Activated T-helper 1 cell treated with Interleukin-2 at 50 U/mL for 16 hours (primary cell): ENCODE results near the gene HDDC3.
A peak's percentile ranks its signal among the peaks of the same experiment; 100 is the strongest.

ENCODE experiments used
- DNase-seq: peaks from one replicate; pipeline ENCODE4 v3.0.0-alpha.2; 2020; ENCODE audit warnings: low read depth

HDDC3 gene

DNA sequence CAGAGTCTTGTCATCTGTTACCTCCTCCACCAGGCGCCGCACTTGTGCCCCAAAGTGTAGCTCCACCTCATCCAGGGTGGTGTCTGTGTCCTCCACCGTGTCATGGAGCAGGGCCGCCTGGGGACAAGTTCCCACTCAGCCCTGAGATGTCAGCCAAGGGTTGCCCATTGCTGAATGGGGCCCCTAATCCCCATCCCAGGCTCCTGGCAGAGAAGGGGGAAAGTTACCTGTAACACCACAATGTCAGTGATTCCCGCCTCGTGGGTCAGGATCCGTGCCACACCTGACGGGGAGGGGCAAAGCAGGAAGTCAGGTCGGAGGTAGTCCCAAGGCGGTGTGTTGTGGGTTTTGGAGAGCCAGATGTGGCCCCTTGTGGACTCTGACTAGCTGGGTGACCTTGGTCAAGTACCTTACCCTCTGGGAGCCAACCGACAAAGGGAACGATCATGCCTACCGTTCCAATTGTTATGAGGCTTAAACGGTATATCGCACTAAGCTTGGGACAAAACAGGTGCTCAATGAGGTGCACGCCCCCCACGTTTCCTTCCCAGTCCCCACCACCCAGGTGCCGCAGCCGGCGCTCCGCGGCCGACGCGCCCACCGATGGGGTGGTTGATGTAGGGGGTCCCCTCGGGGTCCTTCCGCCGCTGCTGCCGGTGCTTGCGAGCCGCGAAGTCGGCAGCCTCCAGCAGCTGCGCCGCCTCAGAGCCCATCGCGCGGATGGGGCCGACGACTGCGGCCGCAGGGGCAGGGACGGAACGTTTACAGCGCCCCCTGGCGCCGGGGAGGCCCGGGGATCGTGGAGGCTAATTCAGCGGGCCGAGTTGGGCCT is at the start of gene HDDC3:
Gene HDDC3 (minus strand): TSS at position 722 of the 832 bp plus-strand sequence. CDS start 9 bp downstream, at position 713.
- peak; percentile 83 for DNase-seq

DNA sequence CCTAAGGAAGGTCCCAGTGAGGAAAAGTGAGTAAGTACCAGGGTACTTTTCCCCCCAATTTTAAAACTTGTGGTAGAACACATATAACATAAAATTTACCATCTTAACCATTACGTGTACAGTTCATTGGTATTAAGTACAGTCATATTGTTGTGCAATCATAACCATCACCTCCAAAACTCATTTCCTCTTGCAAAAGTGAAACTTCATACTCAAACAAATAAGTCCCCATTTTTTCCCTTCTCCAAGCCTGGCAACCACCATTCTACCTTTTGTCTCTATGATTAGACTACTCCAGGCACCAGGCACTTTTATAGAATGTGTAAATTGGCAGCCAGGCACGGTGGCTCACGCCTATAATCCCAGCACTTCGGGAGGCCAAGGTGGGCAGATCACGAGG is 49.8 kb upstream of the HDDC3 start:
- DNase-seq, result no peak

DNA sequence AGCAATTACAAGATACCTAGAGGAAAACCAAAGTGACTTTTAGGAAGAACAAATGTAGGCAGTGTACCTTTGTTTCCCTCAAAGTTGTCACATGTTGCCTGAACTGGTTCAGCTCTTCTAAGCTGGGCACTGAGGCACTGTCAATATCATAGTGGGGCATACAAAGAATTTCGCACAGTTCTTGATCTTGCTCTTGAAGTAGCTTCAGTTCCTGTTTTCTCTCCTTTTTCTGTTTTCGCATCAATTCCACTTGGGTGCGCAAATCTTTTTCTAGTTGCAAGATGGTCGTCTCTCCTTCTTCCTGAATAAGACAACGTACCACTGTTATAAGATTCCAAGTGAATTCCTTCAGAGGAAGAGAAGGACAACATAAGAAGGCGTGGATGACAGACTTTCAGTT is 49.3 kb upstream of the HDDC3 start:
- DNase-seq, result no peak

- no peak for DNase-seq
These were observed 47.2 kb upstream of the HDDC3 start for GRCh38 chr15:90979582-90979981.

DNA sequence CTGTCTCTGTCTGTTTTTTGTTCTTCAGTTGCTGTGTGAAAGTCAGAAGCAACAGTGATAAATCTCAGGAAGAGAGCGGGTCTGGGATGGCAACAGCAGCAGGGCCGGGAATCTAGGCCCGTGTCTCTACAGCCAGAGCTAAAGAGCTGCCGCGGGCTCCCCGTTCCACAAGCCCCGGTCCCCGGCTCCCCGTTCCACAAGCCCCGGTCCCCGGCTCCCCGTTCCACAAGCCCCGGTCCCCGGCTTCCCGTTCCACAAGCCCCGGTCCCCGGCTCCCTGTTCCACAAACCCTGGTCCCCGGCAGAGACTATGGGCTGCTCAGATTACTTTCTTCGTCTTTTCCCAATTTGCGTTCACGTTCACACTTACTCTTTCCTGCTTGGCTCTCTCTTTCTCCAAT is 41.9 kb upstream of the HDDC3 start:
- no peak for DNase-seq

DNA sequence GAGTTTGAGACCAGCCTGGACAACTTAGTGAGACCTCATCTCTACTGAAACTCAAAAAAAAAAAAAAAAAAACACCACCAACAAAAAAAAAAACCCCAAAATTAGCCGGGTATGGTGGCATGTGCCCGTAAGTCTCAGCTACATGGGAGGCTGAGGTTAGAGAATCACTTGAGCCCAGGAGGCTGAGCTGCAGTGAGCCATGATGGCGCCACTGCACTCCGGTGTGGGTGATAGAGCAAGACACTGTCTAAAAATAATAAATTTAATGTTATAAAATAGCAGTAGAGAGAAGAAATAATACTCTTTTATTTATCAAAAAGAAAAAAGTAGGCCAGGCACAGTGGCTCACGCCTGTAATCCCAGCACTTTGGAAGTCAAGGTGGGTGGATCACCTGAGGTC is 39.8 kb upstream of the HDDC3 start:
- DNase-seq, result no peak

DNA sequence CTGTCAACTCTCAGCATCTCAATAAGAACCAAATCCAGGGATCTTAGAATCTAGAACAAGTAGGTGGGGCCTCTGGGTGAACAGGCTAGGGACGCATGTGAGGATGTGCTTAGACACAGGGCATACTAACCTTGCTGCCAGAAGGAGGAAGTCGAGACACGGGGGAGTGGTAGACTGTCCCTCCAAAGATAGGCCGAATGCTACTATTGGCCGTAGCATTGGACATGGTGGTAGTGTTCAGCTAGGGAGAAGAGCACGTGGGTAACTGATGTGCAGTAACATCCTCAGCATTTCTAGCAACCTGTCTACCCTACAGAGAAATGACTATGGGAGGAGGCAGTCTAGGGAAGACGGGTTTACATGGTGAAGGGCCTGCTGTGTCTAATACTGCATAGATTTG is 37.9 kb upstream of the HDDC3 start:
- no peak for DNase-seq

GRCh38 chr15:90968434-90968833 is 36.1 kb upstream of the HDDC3 start:
- no peak for DNase-seq

- no peak for DNase-seq
These were observed 34.9 kb upstream of the HDDC3 start for GRCh38 chr15:90967206-90967605.

GRCh38 chr15:90966262-90966661 is 33.9 kb upstream of the HDDC3 start:
- no peak for DNase-seq

GRCh38 chr15:90962021-90962420 is 29.7 kb upstream of the HDDC3 start:
- no peak for DNase-seq

- no peak for DNase-seq
These were observed 28.1 kb upstream of the HDDC3 start for GRCh38 chr15:90960298-90961091.

DNA sequence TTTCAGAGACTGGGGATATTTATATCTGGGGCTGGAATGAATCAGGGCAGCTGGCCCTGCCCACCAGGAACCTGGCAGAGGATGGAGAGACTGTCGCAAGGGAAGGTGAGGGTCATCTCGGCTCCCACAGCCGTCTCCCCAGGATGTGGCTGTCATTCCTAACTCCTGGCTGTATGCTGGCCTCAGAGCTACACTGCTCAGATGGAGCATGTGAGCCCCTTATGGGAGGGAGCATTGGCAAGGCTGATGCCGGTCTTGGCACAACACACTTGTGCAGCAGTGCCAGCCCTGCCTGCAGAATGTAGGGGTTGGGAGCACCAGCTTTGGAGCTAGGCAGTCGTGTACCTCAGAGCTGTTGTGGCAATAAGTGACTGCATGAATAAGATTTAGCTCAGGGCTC is 27.5 kb upstream of the HDDC3 start:
- no peak for DNase-seq

- DNase-seq, result no peak
These were observed 26.8 kb upstream of the HDDC3 start for GRCh38 chr15:90959028-90959595.

DNA sequence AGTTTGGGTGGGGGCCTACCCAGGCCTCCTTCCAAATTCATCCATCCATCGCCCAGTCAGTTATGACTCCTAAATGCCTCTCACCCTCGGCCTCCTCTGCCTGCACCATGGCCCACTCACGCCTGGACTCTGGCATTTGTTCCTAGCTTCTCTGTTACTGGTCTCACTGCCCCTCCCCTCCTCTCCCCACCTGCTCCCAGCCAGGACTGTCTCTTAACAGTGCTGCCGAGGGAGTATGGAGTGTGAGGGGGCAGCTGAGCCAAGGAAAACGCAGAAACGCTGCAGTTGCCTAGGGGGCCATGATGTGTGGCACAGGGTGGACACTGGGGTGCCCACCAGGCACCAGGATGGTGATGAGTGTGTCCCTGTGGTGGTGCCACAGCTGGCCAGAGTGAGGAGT is 25.4 kb upstream of the HDDC3 start:
- no peak for DNase-seq

GRCh38 chr15:90957031-90957790 is 24.9 kb upstream of the HDDC3 start:
- no peak for DNase-seq

DNA sequence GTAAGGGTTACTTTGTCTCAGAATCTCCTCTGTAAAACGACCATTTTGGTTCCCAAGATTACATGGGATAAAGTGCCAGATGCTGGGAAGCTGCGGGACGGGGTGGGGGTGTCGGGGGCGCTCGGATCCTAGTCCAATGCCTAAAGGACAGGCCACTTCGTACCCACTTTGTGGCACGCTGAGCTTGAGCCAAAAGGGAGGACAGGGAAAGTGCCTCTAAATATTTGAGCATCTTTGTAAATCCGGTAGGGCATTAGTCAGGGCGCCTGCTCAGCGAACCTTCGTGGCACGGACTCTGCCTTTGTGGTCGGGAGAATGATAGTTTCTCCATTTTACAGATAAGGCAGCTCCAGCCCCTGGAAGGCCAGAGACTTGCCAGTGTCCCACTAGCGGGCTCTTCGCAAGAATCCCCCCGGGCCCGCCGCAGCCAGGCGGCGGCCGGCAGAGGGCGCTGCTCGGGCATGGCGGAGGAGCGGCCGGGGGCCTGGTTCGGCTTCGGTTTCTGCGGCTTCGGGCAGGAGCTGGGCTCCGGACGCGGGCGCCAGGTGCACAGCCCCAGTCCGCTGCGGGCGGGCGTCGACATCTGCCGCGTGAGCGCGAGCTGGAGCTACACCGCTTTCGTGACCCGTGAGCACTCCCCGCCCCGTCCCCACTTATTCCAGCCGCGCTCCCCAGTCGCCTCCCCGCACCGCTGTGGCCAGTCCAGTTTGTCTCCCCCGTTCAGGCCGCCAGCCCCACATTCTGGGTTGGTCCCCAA is 24.1 kb upstream of the HDDC3 start:
- peak; percentile 52 for DNase-seq

DNA sequence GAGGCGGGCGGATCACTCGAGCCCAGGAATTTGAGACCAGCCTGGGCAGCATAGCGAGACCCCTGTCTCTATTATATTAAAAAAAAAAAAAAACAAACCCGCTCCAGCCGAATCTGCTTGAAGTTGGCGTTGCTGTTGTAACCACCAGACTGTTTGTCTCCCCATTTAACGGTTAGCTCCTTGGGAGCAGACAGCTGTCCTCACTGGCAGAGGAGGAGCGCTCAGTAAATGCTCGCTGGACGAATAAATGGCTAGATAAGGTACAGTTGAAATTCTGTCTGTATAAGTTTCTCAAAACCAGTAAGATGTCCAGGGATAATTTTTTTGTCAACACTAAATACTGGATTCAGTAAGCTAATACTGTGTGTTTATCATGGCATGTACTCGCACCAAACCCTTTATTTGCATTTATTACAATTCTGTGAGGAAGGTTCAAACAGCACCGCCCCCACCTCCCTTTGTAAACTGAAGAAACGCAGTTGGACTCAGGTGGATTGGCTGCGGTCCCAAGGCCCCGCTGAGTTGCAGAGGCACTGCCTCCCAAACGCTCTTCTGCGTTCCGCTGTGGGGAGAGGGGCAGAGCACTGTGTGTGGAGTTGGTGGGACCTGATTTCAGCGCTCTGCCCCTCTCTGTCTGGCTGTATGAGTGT is 23.4 kb upstream of the HDDC3 start:
- DNase-seq, result no peak

DNA sequence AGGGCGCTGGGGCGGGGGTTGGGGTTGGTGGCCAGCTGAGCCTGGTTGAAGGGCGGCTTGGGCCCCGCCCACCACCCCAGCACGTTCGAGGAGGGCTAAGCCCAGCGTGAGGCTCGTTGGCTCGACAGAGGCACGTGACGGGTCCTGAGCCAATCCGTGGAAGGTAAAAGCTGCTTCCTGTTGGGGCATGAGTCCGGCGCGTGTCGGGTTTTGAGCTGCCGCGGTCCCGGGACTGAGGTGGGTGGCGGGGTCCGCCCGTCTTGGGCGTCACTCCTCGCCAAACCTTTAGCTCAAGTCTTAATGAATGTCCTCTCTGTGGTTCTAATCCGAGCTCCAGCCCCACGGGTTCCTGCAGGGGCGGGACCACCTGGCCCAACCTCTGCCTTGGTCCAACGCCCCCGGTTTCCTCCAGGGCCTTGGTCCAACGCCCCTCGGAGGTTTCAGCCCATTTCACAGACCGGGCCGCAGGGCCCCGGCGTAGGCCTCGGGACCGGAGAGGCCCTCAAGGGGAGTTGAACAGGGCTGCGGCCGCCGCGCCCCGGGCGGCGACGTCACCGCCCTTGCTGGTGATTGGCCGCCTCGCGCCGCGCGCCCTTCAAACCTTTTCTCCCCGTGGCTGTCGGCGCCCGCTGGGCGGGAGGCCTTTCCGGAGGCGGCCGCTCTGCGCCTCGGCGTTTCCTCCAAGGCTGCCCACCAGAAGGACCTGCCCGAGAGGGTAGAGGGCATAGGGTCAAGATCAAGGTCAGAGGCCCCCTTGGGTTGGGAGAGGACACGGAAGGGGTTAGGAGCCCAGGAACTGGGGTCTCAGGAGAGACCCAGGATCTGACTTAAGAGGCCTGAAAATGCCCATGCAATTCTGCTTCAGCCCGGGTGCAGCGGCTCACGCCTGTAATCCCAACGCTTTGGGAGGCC is 22.6 kb upstream of the HDDC3 start, which contains the start of gene RCCD1:
Gene RCCD1 (plus strand): TSS at position 173 of the 912 bp plus-strand sequence. CDS start 1,851 bp downstream, outside the sequence.
- peak; percentile 78 for DNase-seq
